ENCODE measurements around the gene LIX1L. TPM values are rescaled to one million over a fixed set of nuclear protein-coding genes. Genes with fewer than 3 reads are reported as not detected.

LIX1L gene
- total RNA-seq, 1 donor from 2014 or later = 4.3 TPM

DNA sequence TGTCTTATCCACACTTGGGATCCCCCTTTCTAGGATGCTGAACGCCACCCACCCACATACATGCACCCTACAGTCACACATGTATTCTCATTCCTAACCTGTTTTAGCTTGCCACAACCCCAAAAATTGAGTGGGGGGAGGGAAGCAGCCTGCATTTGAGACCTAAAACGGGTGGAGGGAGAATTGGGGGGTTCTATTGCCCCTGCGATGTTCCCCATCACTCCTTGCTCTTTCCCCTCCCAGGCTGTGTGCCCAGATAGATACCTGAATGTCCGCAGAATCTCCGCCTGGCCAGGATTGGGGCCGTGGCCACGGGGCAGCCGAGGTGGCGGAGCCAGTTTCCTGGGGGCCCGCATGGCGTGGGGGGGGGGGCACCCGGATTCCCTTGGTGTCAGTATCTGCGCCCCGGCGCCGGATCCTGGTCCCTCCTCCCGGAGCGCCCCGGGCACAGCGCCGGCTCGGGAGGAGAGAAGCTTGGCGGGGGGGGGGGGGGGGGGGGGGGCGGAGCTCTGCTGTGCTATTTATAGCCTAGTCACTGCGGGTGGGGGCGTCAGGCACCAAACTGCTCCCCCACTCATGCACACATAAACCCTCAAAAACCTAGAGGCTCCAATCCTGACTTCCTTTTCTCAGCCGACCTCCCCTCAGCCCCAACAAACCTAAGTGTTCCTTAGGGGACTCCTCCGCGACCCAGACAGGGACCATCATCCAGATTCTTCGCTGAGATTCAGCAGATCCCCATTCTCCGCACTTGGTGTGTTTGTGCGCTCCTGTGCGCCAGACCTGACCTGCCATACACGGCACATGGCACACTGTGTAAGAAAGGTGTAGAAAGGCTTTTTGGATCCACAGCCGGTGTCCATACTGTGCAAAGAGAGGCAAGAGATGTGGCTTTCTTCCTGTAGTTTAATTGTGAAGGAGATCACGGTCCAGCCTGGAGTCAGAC, 4.6 kb upstream of the LIX1L start:
- ATAC-seq = no peak

- ATAC-seq = no peak
Observed at GRCh38 chr1:145961425-145962156, 3.8 kb upstream of the LIX1L start.

DNA sequence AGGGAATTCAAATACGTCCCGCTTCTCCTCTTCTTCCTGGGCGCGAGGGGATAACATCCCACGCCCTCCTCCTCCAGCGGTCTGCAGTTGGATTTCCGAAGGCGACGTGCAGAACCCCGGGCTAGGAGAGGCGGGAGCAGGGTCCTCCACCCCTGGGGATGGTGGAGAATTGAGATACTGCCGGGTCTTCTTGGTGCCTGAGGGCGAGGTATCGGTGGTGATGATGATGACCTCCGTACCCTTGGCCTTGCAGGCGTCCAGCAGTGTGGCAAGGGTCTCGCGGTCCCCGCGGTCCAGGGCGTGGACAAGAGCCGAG, 3.2 kb upstream of the LIX1L start:
- no peak for ATAC-seq

DNA sequence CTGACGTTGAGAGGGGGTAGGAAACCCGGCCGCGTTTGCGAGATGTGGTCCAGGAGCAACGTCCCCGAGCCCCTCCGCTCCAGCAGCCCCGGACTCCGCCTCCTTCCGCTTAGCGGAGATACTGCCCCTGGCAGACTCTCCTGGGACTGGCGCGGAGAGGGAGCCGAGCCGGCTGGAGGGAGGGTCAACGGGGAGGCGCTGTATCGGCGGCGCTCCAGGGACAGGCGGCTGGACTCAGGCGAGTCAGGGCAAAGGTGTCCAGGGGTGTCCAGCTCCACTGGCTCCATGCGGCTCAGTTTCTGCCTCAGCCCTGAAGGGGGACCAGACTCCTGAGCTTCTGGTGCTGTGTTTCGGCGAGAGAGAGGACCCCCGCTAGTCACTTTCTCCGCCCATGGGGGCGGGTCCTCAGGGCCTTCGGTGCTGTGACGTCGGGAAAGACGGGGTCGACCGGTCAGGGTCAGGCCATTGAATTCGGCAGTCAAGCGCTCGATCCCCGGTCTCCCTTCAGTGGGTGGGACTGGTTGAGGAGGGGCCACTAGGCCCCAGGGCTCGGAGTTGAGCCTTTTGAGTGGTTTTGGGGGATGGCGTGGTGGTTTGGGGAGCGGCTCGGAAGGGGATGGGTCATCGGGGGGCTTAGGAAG, 2.8 kb upstream of the LIX1L start:
- ATAC-seq = no peak

GRCh38 chr1:145959957-145960467, 2.2 kb upstream of the LIX1L start:
- ATAC-seq = no peak

DNA sequence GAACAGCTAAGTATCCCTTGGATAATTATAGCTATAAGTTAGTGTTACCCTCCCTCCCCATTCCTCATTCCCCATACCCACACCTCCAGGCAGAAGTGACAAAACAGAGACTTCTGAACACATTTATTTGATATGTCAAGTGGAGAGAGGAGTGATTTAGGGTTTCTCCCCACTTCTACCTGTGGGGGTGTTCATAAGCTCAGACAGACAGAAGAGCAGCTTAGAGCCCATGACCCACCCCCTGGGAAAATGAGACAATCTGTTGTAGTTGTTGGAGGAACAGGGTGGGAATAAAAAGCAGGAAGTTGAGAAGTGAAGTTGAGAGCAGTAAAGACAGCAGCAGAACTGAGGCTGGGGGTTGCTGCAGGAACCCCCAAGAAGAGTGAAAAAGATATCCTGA, 1.5 kb upstream of the LIX1L start:
- no peak for ATAC-seq

GRCh38 chr1:145958734-145959133, 917 bp upstream of the LIX1L start:
- no peak for ATAC-seq

DNA sequence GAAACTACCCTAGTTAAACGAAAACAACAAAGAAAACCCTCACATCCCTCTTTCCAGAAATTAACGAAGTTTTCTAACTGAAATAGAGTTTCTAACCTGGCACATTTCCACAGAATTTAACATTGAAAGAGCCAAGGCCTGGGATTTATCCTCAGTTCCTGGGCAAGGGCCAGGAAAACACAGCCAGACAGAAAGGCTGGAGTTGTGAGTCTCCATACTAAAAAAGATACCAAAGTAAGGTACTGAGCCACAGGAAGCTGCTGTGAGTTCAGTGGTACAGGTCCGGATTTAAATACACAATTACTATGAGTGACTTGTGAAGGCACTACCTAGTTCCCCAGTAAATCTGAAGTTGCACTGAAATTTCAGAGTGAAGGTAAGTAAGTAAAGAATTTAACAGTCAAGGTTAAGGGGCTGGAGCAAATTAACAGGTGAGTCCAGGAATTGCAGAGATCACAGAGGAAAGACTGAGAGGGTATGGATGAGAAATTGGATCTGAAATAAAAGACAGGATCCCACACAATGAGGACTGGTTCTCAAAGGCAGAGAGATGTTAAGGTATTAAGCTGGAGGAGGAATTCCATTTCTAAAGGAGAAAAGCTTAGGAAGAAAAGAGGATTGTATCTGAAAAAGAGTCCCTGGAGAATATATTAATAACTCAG, 905 bp downstream of the LIX1L start:
- no peak for ATAC-seq

- no peak for ATAC-seq
Observed at GRCh38 chr1:145956361-145956760, 1.5 kb downstream of the LIX1L start.

DNA sequence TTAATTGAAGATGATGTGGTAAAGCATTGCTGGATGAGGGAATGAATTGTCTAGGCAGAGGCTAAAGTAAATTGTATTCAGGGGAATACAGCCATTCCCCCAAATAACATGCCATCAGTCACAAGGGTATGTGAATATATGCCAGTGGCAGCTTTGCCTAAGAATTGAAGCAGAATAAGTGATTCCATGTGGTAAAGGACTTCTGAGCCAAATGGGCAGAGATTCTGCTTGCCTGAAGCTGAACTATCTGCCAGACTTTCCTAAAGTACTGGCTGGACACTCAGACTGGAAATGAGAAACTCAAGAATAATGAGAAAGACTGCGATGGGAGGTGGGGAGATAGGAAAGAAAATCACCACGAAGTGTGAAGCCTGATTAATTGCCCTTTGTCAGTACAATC, 2.4 kb downstream of the LIX1L start:
- no peak for ATAC-seq

DNA sequence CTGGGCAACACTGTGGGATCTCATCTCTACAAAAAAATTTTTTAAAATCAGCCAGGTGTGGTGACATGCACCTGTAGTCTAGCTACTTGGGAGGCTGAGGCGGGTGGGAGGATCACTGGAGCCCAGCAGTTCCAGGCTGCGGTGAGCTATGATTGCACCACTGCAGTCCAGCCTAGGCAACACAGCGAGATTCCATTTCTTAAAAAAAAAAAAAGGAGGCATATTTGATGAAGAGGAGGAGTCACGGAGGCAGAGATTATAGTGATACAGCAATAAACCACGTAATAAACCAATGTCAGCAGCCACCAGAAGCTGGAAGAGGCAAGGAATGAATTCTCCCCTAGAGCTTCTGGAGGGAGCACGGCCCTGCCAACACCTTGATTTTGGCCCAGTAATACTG, 4.0 kb downstream of the LIX1L start:
- ATAC-seq = no peak

DNA sequence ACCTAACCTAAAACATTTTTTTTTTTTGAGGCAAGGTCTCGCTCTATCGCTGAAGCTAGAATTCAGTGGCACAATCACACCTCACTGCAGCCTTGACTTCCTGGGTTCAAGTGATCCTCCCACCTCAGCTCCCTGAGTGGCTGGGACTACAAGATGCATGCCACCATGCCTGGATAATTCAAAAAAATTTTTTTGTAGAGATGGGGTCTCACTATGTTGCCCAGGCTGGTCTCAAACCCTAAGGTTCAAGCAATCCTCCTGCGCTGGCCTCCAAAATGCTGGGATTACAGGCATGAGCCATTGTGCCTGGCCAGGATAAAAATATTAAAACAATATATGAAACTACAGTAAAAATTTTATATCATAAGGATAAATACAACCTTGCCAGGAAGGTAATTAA, 4.9 kb downstream of the LIX1L start:
- ATAC-seq = no peak

DNA sequence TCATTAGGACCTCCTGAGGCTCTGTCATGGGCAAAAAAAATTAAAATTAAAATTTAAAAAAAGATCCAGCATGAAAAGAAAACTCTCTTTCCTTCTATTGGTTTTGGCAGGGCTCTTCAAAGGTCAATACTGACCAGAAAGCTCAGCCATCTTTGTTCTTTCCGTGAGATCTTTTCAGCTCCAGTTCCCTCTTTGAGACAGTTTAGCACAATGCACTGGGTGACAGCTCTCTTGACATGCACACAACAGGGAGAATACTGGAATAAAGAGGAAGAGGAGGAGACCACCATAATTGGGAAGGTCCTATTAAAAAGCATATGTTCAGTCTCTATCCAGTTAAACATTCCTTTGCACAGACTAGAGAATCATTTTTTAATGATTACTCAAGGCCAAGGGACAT, 6.3 kb downstream of the LIX1L start:
- no peak for ATAC-seq

GRCh38 chr1:145949219-145949618, 8.6 kb downstream of the LIX1L start:
- ATAC-seq = no peak

DNA sequence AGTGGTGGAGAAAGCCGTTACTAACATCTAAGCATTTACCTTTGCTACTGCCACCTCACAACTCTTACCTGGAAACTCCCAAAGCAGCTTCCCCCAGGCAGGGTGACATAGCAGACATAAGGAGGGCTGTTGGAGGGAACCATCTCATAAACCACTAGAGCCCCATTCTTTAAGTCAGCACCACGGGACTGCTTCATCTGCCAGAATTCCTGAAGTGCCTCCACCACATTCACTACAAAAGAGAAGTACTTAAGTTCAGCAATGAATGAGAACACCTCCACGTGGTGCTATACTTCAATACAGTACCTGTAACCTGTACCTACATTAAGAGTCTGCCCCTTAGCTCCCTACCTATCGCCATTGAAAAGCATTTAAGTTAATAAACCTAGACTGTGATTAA, 10.3 kb downstream of the LIX1L start:
- no peak for ATAC-seq

GRCh38 chr1:145946477-145946986, 11.3 kb downstream of the LIX1L start:
- ATAC-seq = no peak

- ATAC-seq = no peak
Observed at GRCh38 chr1:145944532-145944931, 13.3 kb downstream of the LIX1L start.

- no peak for ATAC-seq
Observed at GRCh38 chr1:145942871-145943270, 14.9 kb downstream of the LIX1L start.

DNA sequence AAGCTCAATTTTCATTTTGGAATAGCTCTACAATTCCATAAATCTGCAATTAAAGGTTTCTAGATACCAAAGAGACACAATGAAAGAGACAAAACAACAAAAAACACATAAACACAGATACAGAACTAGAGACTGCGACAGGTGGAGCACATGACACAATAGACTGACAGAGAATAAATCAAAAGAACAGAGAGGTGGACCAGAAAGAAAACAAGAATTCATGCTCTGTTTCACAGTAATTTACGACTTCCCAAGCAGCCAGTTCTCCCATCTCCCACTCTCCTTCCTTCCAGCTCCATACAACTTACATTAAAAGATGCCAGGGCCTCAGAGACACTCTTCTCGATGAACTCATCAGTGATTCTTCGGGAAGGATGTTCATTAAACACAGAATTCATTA, 15.4 kb downstream of the LIX1L start:
- ATAC-seq = no peak

GRCh38 chr1:145937436-145937835, 20.4 kb downstream of the LIX1L start:
- ATAC-seq = no peak

DNA sequence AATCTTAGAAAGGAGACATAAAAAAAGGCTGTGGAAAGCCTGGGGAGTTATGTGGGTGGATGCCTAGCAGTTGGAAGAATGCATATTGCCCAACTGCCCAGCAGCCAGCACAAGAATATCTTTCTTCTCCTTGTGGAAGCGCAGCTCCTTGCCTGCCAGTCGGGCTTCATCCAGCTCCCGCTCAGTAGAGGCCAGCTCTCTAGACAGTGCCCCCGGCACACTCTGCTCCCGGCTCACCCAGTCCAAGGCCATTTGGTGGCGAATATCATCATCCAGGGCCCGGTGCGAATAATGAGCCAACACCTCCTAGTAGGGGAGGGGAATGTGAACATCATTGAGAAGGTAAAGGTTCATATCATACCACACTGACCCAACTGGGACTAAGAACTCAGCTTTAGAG, 21.6 kb downstream of the LIX1L start:
- peak; percentile 34 for ATAC-seq

DNA sequence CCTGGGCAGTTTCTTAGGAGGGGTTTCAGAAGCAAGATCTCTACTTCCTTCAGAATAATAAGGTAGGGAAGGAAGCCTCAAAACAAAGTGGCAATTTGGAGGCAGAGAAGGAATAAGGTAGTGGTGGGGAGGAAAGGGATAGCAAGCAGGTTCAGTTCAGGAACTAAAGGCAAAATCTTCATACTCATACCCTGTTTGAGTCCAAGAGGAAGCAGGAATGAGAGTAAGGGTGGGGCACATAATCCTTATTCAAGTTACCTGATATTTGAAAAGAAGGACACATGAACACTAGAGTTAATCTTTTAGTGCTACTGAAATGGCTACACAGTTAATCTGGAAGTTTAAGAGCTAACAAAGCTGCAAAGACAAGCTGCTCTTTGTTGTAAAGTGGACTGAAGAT, 22.1 kb downstream of the LIX1L start:
- peak; percentile 79 for ATAC-seq

Data from esophagus mucosa (tissue), 1 donor.